IPS DF 4.7 (cell line): ENCODE results near the gene MFAP3.

Experiments
- DNase-seq: peaks from one replicate; pipeline ENCODE4 v3.0.0-alpha.2; 2013; ENCODE audit warnings: low spot score; ENCODE audit errors: extremely low read depth

The MFAP3 gene

GRCh38 chr5:154090656-154091055 is 51.9 kb downstream of the MFAP3 start:
- DNase-seq, result no peak

DNA sequence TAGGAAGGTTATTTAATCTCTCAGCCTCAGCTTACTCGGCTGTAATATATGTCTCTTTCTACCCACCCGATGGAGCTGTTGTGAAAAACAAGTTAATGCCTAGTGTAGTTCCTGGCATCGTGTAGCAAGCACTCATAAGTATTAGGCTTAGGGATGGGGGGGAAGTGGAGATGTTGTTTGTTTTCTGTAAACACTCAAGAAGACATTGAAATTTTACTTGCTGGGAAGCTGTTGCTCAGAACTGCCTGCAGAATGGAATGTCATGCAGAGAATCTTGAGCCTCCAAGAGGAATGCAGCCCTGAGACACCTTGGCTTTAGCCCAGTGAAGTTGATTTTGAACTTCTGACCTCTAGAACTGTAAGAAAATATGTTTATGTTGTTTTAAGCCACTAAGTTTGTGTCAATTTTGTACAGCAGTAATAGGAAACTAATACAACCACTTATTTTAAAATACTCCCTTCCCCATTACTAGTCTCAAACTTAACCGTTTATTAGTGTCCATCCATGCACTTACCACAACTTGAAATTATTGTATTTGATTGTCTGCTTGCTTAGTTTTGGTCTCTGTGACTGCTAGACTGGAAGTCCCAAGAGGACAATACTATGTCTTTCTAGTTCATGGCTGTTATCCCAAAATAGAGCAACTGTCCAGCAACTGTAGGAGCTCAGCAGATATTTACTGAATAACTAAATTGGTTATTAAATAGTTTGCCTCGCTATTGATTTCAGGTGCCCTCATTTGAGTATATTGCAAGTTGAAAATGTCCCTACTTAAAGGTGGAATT is 53.8 kb downstream of the MFAP3 start:
- DNase-seq, result no peak

- DNase-seq, result no peak
Measured at GRCh38 chr5:154093142-154093532, 54.4 kb downstream of the MFAP3 start.

- no peak for DNase-seq
Measured at GRCh38 chr5:154095904-154096303, 57.1 kb downstream of the MFAP3 start.

- DNase-seq, result no peak
Measured at GRCh38 chr5:154097031-154097430, 58.3 kb downstream of the MFAP3 start.

DNA sequence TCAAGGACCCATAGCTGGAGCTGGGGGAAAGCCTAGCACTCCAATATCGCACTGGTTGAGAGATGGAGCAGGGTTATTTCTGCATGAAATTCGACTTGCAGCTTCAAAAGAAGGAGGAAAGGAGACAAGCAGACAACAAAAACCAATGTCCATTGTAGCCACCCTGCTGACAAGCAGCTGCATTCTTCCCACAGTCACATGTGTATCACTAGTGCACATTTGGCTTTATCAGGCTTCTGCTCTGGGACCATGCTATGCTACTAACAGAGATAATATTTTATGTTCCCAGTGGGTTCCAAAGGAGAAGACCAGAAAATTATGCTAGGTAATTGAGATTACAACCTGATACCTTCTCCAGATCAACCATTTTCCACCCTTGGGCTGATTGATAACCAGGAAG is 59.7 kb downstream of the MFAP3 start:
- no peak for DNase-seq

DNA sequence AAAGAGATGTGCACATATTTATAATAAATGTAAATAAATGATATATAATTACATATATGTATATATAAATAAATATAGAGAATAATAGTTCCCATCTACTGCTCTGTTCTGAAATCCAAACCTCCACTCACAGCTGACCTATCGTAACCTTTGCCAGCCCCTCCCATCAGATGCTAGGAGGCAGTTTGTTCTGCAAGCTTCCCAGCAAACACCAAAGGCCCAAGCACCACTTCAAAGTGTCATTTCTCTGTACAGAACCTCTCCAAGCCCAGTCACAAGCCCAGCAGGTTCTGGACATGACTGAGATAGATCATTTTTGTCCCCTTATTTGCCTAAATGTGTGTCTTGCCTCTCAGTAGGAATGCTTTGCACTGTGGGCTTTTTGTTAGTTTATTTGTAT is 62.4 kb downstream of the MFAP3 start:
- DNase-seq, result no peak

DNA sequence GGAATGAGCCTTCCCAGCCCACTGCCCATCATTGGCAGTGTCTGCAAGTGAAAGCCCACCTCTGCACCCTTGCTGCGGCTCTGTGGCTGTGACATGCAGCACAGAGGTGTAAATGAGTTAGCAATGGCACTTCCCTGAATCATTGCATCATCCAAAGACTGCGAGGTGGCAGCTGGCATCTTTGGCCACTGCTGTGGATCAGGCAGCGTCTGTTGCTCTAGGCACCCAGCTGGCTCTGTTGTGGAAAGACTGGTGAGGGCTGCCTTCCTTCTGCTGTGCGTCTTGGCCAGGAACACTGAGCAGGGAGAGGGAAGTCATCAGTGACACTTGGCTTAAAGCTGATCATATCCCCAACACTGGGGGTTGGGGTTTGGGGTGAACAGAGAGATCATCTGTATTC is 64.5 kb downstream of the MFAP3 start:
- no peak for DNase-seq
